NCI-H526 (cell line): Measurements from ENCODE around the gene ARHGEF17.

Experiments used
- DNase-seq, 2 experiments: peaks; one replicate each; lab custom pipeline; 2025; lab: John Stamatoyannopoulos, UW

The ARHGEF17 gene

GRCh38 chr11:73393479-73394415, 85.7 kb downstream of the ARHGEF17 start:
- peak; percentile 61 to 92 for DNase-seq

GRCh38 chr11:73394416-73395296, 86.6 kb downstream of the ARHGEF17 start:
- DNase-seq, result no peak

GRCh38 chr11:73395297-73396208, 87.5 kb downstream of the ARHGEF17 start:
- DNase-seq, result no peak

GRCh38 chr11:73396251-73396930, 88.3 kb downstream of the ARHGEF17 start:
- no peak for DNase-seq

GRCh38 chr11:73396985-73397384, 88.9 kb downstream of the ARHGEF17 start:
- no peak for DNase-seq

- DNase-seq, result no peak
Observed at GRCh38 chr11:73397468-73398131, 89.5 kb downstream of the ARHGEF17 start.

- DNase-seq, result no peak
Observed at GRCh38 chr11:73398132-73398526, 90.1 kb downstream of the ARHGEF17 start.

- no peak for DNase-seq
Observed at GRCh38 chr11:73398721-73399120, 90.6 kb downstream of the ARHGEF17 start.

- no peak for DNase-seq
Observed at GRCh38 chr11:73399159-73399590, 91.1 kb downstream of the ARHGEF17 start.

- DNase-seq, result no peak
Observed at GRCh38 chr11:73399636-73400035, 91.6 kb downstream of the ARHGEF17 start.

- no peak for DNase-seq
Observed at GRCh38 chr11:73400293-73400692, 92.2 kb downstream of the ARHGEF17 start.

- DNase-seq, result no peak
Observed at GRCh38 chr11:73401217-73401923, 93.3 kb downstream of the ARHGEF17 start.

GRCh38 chr11:73401924-73402833, 94.1 kb downstream of the ARHGEF17 start:
- no peak for DNase-seq

GRCh38 chr11:73402834-73403185, 94.7 kb downstream of the ARHGEF17 start:
- DNase-seq, result peak in 1 of 2 experiments; percentile 48

GRCh38 chr11:73403541-73403940, 95.5 kb downstream of the ARHGEF17 start:
- DNase-seq, result no peak

GRCh38 chr11:73404048-73404447, 96.0 kb downstream of the ARHGEF17 start:
- peak; percentile 16 to 72 for DNase-seq

- no peak for DNase-seq
Observed at GRCh38 chr11:73404506-73405145, 96.5 kb downstream of the ARHGEF17 start.

- DNase-seq, result no peak
Observed at GRCh38 chr11:73405146-73405510, 97.1 kb downstream of the ARHGEF17 start.
